ENCODE results near the gene TF. TPM values are rescaled to one million over a fixed set of nuclear protein-coding genes. Genes with fewer than 3 reads are reported as not detected.

TF gene
- total RNA-seq, 1 donor from 2014 or later = 0.34 TPM

DNA sequence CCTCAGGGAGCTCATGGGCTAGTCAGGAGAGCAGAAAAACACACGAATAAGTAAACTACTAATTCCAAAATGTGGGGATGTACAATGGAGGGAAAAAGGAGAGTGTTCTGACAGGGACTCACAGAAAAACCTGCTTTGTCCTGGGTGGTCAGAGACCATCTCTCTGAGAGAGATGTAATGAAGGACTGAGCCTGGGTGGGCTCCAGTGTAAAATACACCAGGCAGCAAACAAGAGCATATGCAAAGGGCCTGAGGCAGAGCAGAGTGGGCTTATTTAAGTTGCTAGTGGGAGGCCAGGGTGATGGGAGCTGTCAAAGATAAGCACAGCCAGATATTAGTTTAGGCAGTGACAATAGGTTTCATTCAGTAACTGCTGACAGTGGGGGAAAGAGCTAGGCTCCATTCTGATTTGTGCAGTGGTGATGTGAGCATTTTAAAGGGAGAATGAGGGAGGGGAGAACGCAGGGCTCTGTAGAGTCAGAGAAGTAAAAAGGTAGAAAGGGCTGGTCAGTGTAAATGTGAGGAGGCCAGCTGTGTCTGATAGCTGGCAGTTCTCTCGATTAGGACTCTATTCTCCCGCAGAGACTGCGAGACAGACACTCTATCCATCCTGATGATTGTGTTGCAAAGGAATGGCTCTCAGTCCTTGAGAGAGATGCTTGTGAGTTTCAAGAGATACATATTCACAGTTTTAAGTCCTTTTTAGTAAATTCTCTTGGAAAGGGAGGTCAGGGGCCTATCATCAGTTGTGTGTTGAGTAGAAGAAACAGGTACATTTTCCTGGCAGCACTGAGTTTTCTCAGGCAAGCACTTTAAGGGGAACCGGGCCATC is 3.5 kb downstream of the TF start:
- no peak overlapping the region for H3K4me3 ChIP-seq (ENCODE audit: insufficient read depth, low read depth, low read length)
- H3K4me1 Mint-ChIP-seq (ENCODE audit: low read depth, unreplicated experiment) = no peaks in the 10 kb centered on the region
- H3K27me3 ChIP-seq (ENCODE audit: insufficient read depth, low read length) = peaks cover 22% of the 10 kb centered on the region
- no peak overlapping the region for H3K27ac ChIP-seq (ENCODE audit: low read depth, low read length)
- no peaks in the 10 kb centered on the region for H4K20me1 ChIP-seq (ENCODE audit: insufficient read depth, low read length)
- DNase-seq (ENCODE audit: low read depth) (no peak), FAIRE-seq (no peak)
- H3K27me3 Mint-ChIP-seq (ENCODE audit: low read depth, unreplicated experiment) = peaks cover 53% of the 10 kb centered on the region
- no peaks in the 10 kb centered on the region for H3K79me2 ChIP-seq (ENCODE audit: insufficient read depth, low read length)
- H3K36me3 ChIP-seq (ENCODE audit: insufficient read depth, low read length) = no peaks in the 10 kb centered on the region
- peaks cover 2% of the 10 kb centered on the region for H3K9me3 Mint-ChIP-seq (ENCODE audit: unreplicated experiment)
- no peak overlapping the region for H3K9ac ChIP-seq (ENCODE audit: low read length)
- no peak for TF ChIP-seq EZH2 (IDR thresholded peaks at IDR 0.05; ENCODE audit: insufficient read depth, low read length)
- TF ChIP-seq, protein P1, sequence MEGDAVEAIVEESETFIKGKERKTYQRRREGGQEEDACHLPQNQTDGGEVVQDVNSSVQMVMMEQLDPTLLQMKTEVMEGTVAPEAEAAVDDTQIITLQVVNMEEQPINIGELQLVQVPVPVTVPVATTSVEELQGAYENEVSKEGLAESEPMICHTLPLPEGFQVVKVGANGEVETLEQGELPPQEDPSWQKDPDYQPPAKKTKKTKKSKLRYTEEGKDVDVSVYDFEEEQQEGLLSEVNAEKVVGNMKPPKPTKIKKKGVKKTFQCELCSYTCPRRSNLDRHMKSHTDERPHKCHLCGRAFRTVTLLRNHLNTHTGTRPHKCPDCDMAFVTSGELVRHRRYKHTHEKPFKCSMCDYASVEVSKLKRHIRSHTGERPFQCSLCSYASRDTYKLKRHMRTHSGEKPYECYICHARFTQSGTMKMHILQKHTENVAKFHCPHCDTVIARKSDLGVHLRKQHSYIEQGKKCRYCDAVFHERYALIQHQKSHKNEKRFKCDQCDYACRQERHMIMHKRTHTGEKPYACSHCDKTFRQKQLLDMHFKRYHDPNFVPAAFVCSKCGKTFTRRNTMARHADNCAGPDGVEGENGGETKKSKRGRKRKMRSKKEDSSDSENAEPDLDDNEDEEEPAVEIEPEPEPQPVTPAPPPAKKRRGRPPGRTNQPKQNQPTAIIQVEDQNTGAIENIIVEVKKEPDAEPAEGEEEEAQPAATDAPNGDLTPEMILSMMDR (IDR thresholded peaks at IDR 0.05; ENCODE audit: insufficient read depth, low read depth, low read length) = no peak
- H3K27ac Mint-ChIP-seq (ENCODE audit: unreplicated experiment) = no peak overlapping the region
- H3K36me3 Mint-ChIP-seq (ENCODE audit: low read depth, unreplicated experiment) = peaks cover 3% of the 10 kb centered on the region
- no peak overlapping the region for H3K4me2 ChIP-seq (ENCODE audit: low read length)
- H3K4me1 ChIP-seq (ENCODE audit: insufficient read depth, low read length) = no peaks in the 10 kb centered on the region
- no peaks in the 10 kb centered on the region for H3K9me3 ChIP-seq (ENCODE audit: insufficient read depth, low read depth, low read length)
- H2AFZ ChIP-seq (ENCODE audit: low read depth, low read length) = no peak overlapping the region
- no peak overlapping the region for H3K4me3 Mint-ChIP-seq (ENCODE audit: unreplicated experiment)

DNA sequence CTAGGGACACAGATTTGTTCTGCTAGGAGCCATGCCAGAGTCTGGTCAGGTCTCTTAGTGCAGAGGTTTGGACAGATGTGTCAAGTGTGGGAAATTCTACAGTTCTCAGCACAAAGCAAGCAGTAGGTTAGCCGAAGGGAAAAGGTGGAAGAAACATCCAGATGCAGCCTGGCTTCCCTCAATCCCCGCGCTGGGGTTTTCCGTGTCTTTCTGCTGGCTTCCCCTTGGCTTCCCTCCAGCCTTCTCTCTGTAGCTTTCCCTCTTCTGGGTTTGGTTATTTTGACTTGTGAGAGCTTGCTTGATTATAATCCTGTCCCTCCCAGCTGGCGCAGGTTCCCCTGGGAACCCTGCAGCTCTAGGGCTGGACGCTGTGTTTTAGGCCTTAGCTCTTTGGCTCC is 4.1 kb downstream of the TF start:
- Histone ChIP-seq H3K36me3 (ENCODE audit: insufficient read depth, low read length) (no peaks in the 10 kb centered on the region), H3K4me2 (ENCODE audit: low read length) (no peak overlapping the region), H3K9me3 (ENCODE audit: insufficient read depth, low read depth, low read length) (no peaks in the 10 kb centered on the region), H3K27me3 (ENCODE audit: insufficient read depth, low read length) (peaks cover 17% of the 10 kb centered on the region), H2AFZ (ENCODE audit: low read depth, low read length) (no peak overlapping the region), H4K20me1 (ENCODE audit: insufficient read depth, low read length) (no peaks in the 10 kb centered on the region), H3K4me1 (ENCODE audit: insufficient read depth, low read length) (no peaks in the 10 kb centered on the region), H3K4me3 (ENCODE audit: insufficient read depth, low read depth, low read length) (no peak overlapping the region), H3K9ac (ENCODE audit: low read length) (no peak overlapping the region), H3K79me2 (ENCODE audit: insufficient read depth, low read length) (no peaks in the 10 kb centered on the region), H3K27ac (ENCODE audit: low read depth, low read length) (no peak overlapping the region)
- DNase-seq (ENCODE audit: low read depth) (no peak), FAIRE-seq (no peak)
- peaks cover 3% of the 10 kb centered on the region for H3K36me3 Mint-ChIP-seq (ENCODE audit: low read depth, unreplicated experiment)
- H3K27ac Mint-ChIP-seq (ENCODE audit: unreplicated experiment) = no peak overlapping the region
- H3K4me3 Mint-ChIP-seq (ENCODE audit: unreplicated experiment) = no peak overlapping the region
- no peaks in the 10 kb centered on the region for H3K4me1 Mint-ChIP-seq (ENCODE audit: low read depth, unreplicated experiment)
- peaks cover 2% of the 10 kb centered on the region for H3K9me3 Mint-ChIP-seq (ENCODE audit: unreplicated experiment)
- TF ChIP-seq, protein P1 (IDR thresholded peaks at IDR 0.05; ENCODE audit: insufficient read depth, low read depth, low read length) = no peak
- TF ChIP-seq EZH2 (IDR thresholded peaks at IDR 0.05; ENCODE audit: insufficient read depth, low read length) = no peak
- peaks cover 51% of the 10 kb centered on the region for H3K27me3 Mint-ChIP-seq (ENCODE audit: low read depth, unreplicated experiment)

Measured in astrocyte (in vitro differentiated cells and primary cell).